AG08395 (cell line): ENCODE measurements around the gene HYI.
"Not testable (repeated sequence)": the region's sequence is repeated elsewhere in the genome, so short reads cannot be mapped to it uniquely, and the experiment has no call there.

Experiments used
- DNase-seq: peaks from one replicate; pipeline ENCODE4 v3.0.0; 2012; ENCODE audit warnings: mixed read lengths, low spot score

Gene HYI, protein sequence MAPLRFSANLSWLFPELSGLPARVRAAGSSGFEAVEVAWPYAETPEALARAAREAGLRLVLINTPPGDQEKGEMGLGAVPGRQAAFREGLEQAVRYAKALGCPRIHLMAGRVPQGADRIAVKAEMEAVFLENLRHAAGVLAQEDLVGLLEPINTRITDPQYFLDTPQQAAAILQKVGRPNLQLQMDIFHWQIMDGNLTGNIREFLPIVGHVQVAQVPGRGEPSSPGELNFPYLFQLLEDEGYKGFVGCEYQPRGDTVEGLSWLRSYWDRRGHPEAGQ

DNA sequence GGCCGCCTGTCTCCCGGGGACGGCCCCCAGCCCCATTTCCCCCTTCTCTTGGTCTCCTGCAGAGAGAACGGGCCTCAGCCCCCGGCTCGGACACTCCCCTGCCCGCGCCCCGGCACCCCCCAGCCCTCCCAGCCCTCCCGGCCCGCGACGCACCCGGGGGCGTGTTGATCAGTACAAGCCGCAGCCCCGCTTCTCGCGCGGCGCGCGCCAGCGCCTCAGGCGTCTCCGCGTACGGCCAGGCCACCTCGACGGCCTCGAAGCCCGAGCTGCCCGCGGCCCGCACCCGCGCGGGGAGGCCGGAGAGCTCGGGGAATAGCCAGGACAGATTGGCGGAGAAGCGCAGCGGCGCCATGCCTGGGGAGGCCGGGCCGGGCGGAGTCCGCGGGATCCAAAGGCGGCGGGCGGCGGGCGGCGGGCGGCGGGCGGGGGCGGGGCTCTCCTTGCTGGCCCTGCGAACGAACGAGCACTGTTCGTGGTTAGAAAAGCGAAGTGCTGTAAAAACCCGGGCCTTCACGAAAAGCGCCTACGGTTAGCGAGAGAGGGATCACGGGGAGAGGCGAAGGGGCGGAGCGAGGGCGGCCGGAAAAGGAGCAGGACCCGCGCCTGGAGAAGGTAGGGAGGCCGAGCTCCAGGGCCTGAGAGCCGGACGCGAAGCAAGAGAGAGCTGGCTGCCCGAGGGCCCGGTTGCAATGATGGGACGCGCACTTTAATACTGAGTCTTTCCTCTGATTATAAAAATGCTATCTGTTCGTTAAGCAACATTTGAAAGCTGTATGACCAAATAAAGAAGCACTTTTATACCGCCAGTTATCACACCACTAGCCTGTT, at the start of gene HYI:
HYI (minus strand) TSS at position 490 of the 828 bp plus-strand sequence; CDS start at position 352, 138 bp downstream.
- peak; percentile 89 for DNase-seq

DNA sequence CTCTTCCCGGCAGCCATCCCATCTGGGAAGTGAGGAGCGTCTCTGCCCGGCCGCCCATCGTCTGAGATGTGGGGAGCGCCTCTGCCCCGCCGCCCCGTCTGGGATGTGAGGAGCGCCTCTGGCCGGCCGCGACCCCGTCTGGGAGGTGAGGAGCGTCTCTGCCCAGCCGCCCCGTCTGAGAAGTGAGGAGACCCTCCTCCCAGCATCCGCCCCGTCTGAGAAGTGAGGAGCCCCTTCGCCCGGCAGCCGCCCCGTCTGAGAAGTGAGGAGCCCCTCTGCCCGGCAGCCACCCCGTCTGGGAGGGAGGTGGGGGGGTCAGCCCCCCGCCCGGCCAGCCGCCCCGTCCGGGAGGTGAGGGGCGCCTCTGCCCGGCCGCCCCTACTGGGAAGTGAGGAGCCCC, 48.1 kb upstream of the HYI start:
- not testable (repeated sequence) for DNase-seq

DNA sequence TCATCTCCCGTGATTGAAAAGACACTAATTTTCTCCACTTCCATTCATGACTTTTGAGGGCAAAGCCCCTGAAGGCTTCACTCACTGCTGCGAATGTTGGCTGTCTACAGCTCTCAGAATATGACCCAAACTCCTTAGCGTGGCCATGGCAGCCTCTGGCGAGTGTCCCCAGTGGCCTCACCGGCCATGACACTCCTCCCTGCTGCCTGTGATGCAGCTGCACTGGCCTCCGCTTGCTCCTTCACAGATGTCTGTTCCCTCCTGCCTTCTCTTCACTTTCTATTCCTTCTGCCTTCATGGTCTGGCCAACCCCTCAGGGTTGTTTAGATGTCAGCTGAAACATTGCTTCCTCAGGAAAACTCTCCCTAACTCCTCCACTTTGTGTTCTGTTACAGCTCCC, 46.2 kb upstream of the HYI start:
- no peak for DNase-seq

GRCh38 chr1:43495204-43495603, 41.5 kb upstream of the HYI start:
- DNase-seq, result no peak

DNA sequence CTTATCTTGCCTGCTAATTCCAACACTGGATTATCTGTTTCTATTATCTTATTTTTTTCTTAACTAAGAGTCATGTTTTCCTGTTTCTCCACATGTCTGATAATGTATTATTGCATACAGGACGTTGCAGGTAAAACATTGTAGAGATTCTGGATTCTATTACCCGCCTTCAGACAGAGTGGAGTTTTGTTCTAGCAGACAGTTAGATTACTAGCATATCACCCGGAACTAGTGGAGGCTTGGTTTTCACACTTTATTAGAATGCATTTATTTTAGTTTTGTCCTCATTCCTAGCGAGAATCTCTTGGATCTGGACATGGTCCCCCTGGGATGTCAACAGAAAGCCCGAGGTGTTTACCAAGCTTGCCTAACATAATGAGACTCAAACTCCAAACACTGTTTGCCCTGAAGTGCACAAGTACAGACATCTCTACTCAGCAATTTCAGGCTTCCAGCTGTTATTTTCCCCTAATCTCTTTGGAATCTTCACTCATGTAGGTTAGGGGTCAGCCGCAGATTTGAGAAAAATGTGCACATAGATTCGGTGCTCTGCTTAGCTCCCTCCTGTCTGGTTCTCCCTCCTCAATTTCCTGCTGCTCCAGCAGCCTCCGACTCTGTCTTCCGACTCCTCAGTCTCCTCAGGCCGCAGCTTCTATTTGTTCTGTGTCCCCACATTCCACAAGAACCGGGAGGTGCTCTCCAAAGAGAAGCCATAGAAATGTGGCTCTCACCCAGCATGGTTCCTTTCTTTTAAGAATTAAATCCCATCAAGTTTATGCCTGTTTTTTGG, 40.1 kb upstream of the HYI start:
- no peak for DNase-seq

DNA sequence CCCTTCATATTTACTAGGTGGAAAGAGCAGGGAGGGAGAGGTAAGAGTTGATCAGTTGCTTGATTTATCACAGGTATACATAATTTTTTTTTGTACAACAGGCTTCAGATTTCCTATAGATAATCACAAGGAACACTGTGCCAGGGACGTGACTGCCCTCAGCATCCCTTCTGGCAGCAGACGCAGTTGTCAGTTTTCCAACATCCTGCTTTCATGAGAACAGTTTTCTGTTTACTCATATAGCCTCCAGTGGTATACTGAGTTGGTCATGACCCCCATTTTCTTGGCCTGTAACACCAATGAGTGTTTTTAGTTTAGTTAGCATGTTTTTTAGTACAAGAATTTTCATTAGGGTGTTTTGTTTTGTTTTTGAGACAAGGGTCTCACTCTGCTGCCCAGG, 39.1 kb upstream of the HYI start:
- DNase-seq, result no peak

DNA sequence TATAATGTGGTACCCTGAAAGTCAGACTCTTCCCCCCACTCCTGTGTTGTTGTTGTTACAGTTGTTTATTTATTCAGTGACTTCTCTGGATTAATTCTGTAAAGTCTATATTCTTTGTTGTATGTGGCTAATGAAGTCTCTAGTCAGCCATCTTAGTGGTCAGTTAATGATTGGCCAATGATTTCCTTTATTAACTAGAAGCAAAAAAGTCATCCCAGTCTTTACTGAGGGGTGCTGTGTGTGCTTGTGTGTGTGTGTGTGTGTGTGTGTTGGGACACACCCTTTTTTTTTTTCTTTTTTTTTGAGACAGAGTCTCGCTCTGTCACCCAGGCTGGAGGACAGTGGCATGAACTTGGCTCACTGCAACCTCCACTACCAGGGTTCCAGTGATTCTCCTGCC, 37.3 kb upstream of the HYI start:
- no peak for DNase-seq

DNA sequence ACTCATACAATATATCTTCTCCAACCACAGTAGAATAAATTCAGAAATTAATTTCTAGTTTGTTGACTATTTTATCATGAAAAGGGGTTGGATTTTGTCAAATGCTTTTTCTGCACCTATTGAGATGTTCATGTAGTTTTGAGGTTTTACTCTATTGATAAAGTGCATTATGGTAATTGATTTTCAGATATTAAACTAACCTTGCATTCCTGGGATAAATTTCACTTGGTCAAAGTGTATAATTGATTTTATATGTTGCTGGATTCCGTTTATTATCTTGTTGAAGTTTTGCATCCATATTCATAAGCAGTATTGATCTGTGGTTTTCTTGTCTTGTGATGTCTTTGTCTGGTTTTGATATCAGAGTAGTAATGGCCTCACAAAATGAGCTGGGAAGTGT, 34.4 kb upstream of the HYI start:
- no peak for DNase-seq

DNA sequence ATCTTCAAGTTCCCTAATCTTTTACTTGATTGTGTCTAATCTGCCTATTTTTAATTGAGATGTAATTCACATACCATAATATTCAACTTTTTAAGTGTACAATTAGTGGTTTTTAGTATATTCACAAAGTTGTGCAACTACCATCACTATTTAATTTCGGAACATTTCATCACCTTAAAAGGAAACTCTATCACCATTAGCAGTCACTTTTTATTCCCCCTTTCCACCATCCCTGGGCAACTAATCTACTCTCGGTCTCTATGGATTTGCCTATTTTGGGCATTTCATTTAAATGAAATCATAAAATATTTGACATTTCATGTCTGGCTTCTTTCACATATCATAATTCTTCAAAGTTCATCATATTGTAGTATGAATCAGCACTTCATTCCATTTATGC, 30.6 kb upstream of the HYI start:
- DNase-seq, result no peak

DNA sequence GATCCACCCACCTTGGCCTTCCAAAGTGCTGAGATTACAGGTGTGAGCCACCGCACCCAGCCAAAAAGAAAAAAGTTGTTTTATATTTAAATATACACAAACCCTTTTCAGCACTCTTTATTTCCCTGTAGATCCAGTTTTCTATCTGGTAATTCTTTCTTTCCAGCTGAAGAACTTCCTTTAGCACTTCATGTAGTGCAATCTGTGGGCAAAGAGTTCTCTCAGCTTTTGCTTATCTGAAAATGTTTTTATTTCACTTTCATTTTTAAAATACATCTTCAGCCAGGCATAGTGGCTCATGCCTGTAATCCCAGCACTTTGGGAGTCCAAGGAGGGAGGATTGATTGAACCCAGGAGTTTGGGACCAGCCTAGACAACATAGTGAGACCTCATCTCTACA, 28.5 kb upstream of the HYI start:
- no peak for DNase-seq

- DNase-seq, result no peak
Observed at GRCh38 chr1:43481491-43481890, 27.8 kb upstream of the HYI start.

GRCh38 chr1:43479414-43479813, 25.7 kb upstream of the HYI start:
- no peak for DNase-seq

GRCh38 chr1:43477716-43478115, 24.0 kb upstream of the HYI start:
- no peak for DNase-seq

GRCh38 chr1:43475611-43476401, 22.1 kb upstream of the HYI start:
- DNase-seq, result not testable (repeated sequence)

- no peak for DNase-seq
Observed at GRCh38 chr1:43473463-43473862, 19.7 kb upstream of the HYI start.

DNA sequence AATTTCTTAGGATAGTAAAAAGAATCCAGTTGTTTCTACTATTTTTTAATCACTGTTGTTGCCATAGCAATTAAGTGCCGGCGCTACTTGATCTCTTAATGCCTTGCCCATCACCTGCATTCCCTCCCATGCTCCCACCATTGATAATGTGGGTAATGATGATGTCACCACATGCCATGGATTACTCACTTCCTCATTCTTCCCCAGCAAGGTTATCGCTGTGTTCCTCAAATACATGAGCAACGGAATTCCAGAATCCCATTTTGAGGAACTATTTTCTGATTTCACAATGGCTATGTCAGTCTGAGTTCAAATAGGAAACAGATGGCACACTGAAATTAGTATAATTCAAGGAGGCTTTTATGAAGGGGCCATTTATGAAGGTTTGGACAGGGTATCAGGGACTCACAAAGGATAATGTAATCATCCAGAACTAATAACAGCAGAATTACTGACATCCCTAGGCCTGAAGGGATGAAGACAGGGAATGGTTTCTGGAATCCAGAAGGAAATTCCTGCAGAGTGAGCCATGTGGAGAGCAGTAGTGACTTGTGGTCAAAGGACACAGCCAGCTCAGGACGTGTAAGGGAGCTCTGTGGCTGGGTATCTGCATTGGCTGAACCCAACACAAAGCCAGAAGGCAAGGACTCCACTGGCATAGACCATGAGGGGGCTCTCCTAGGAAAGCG, 18.9 kb upstream of the HYI start:
- DNase-seq, result peak; percentile 78

DNA sequence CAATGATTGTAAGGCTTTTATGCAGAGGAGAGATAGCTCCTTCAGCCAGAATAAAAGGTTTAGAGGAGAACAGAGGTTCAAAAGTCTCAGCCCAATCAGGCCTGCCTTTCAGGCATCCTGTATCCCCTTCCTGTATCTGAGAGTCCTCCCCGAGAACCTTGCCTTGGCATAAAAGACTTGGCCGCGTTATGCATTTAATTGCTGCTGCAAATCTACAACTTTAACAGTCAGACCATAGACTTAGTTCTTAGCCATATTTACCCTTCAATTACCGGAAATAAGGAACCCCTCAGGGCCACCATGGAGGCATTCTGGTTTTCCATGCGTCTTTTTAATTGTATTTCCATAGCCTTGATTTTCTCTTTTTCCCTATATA, 18.3 kb upstream of the HYI start:
- no peak for DNase-seq

GRCh38 chr1:43469932-43470331, 16.2 kb upstream of the HYI start:
- DNase-seq, result no peak

DNA sequence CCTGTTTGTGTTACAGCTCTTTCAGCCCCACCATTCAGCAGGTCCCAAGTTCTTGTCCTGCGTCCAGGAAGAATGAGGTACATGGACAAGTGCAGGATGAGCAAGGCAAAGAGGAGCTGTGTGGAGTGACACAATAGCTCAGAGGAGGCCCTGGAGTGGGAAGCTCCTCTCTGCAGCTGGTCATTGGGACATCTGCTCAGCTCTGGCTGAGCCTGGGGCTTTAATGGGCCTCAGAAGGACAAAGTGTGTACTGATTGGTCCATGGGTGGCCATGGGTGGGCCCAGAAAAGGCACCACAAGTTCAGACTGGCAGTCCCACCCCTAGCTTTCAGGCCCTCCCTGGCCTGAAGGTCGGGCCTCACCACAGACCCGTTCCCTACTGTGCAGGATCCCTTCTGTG, 14.7 kb upstream of the HYI start:
- no peak for DNase-seq

DNA sequence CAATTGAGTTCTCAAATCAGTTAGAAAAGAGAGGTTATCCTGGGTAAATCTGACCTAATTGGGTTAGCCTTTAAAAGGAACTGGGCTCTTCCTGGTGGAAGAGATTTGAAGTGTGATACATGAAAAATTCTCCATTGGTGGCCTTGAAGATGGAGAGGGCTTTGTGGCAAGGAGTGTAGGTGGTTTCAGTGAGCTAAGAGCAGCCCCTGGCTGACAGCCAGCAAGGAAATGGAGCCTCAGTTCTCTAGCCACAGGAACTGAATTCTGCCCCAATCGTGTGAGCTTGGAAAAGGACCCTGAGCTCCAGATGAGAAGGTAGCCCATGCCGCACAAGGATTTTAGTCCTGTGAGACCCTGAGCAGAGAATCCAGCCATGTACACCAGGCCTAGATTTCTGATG, 12.7 kb upstream of the HYI start:
- DNase-seq, result no peak

- no peak for DNase-seq
Observed at GRCh38 chr1:43465505-43466067, 11.9 kb upstream of the HYI start.
